PC-3 (cell line): ENCODE data around the gene CTSC.

Experiments used
- CTCF ChIP-seq: fragments of 300-600 bp; sonication (generic); conservative IDR thresholded peaks from 2 replicates; pipeline ENCODE4 v1.5.1; 2017; ENCODE audit warnings: antibody characterized with exemption, low read depth, mild to moderate bottlenecking, low read length
- EZH2phosphoT487 ChIP-seq: fragments of 300-600 bp; sonication (generic); IDR thresholded peaks from 2 replicates; pipeline ENCODE4 v1.6.1; 2018; ENCODE audit warnings: mild to moderate bottlenecking, antibody characterized with exemption, low read length, borderline replicate concordance

DNA sequence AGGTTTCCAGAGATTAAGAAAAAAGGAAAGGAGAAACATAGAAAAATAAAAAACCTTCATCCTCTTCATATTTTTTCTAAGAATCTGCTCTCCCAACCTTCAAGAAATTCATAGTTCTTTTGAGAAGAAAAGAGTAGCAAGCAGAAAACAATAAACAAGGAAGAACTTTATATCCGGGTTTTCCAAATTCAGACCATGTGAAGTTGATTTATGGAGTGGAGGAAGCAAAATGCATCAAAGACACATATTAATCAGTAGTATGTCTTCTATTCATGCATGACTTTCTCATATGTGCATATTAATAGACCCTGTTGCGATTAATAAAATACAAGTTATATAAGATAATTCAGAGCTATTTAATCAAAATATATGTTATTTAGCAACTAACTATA is 20.5 kb upstream of the CTSC start:
- TF ChIP-seq CTCF (no peak), EZH2phosphoT487 (no peak)
